ENCODE data around the gene EIF4G3. TPM values are rescaled to one million over a fixed set of nuclear protein-coding genes. Genes with fewer than 3 reads are reported as not detected.

The EIF4G3 gene
- total RNA-seq, 1 experiment from 2014 or later: 72.0 TPM

- H2BK15ac ChIP-seq (ENCODE audit: low read depth, low read length): no peak overlapping the region
- no peak overlapping the region for H3T11ph ChIP-seq (ENCODE audit: low read length)
- H3K18ac ChIP-seq (ENCODE audit: insufficient read length, low read depth, low read length): no peak overlapping the region
- H3K27me3 Mint-ChIP-seq (ENCODE audit: low read depth): no peaks in the 10 kb centered on the region
- no peak overlapping the region for H2BK12ac ChIP-seq (ENCODE audit: insufficient read length, low read depth, low read length)
- H4K20me1 ChIP-seq (ENCODE audit: control insufficient read depth, insufficient read depth, insufficient read length): no peaks in the 10 kb centered on the region
- H3K23me2 ChIP-seq (ENCODE audit: insufficient read length, low read depth, low read length, poor library complexity, severe bottlenecking): no peaks in the 10 kb centered on the region
- no peak overlapping the region for H3K56ac ChIP-seq (ENCODE audit: insufficient read length, low read depth, low read length)
- H3K9ac ChIP-seq (ENCODE audit: extremely low read depth, insufficient read length, low read length): no peak overlapping the region
- H3K4me2 ChIP-seq (ENCODE audit: insufficient read depth, insufficient read length, low read length): no peak overlapping the region
- H2AFZ ChIP-seq (ENCODE audit: low read length): no peak overlapping the region
- H2BK120ac ChIP-seq (ENCODE audit: low read depth, low read length, poor library complexity, severe bottlenecking): no peak overlapping the region
- H4K8ac ChIP-seq (replicated peaks; ENCODE audit: insufficient read length, low read depth, low read length): no peak overlapping the region
- H3K36me3 Mint-ChIP-seq (ENCODE audit: insufficient read depth in 1 of 3, low read depth in 3 of 3): peaks cover 17 to 41% (median 26%) of the 10 kb centered on the region in 3 experiments; a peak in 6 of 7 replicates
- H3K14ac ChIP-seq (ENCODE audit: insufficient read depth, low read length): no peak overlapping the region
- H3K9me3 ChIP-seq (ENCODE audit: control insufficient read depth, low read depth, low read length): no peaks in the 10 kb centered on the region
- no CpG with 5 or more reads among the region's 4 CpGs for WGBS (ENCODE audit: extremely low coverage, insufficient read length, low lambda C conversion rate)
- H4K5ac ChIP-seq (ENCODE audit: insufficient read length, low read depth, low read length): no peak overlapping the region
- no peak overlapping the region for H2BK5ac ChIP-seq (ENCODE audit: insufficient read length, low read length)
- no peaks in the 10 kb centered on the region for H3K79me1 ChIP-seq (ENCODE audit: insufficient read depth, low read depth, low read length, poor library complexity, severe bottlenecking)
- DNase-seq: no peak
- H4K91ac ChIP-seq (ENCODE audit: insufficient read length, low read depth, low read length): no peak overlapping the region
- no peak for TF ChIP-seq CTCF (conservative IDR thresholded peaks at IDR 0.05)
- H3K4me1 Mint-ChIP-seq: no peaks in the 10 kb centered on the region
- no peak overlapping the region for H2AK5ac ChIP-seq (ENCODE audit: insufficient read length, low read length)
- no peak overlapping the region for H2BK20ac ChIP-seq (ENCODE audit: low read depth, low read length, poor library complexity, severe bottlenecking)
- no peaks in the 10 kb centered on the region for H3K79me2 ChIP-seq (ENCODE audit: insufficient read depth, low read length)
- peaks cover 0 to 2% of the 10 kb centered on the region in 2 experiments; a peak in 4 of 5 replicates for H3K9me3 Mint-ChIP-seq
- H3K23ac ChIP-seq (ENCODE audit: insufficient read length, low read depth, low read length): no peak overlapping the region
- no peak overlapping the region for H3K4me3 Mint-ChIP-seq
- no peak overlapping the region for H3K4ac ChIP-seq (ENCODE audit: low read depth, low read length)
- no peak overlapping the region for H3K27ac Mint-ChIP-seq
- no peaks in the 10 kb centered on the region for H3K27me3 ChIP-seq (ENCODE audit: insufficient read depth, low read length)
- H3K27ac ChIP-seq (ENCODE audit: insufficient read length, low read depth, low read length): no peak overlapping the region
- H3K4me1 ChIP-seq (ENCODE audit: insufficient read depth, low read length): no peaks in the 10 kb centered on the region
Observed at GRCh38 chr1:20836230-20836629, 340.5 kb downstream of the EIF4G3 start.
